ENCODE results near the gene LSS.

LSS gene

GRCh38 chr21:46247699-46248421 lies 19.3 kb upstream of the LSS start:
- Histone ChIP-seq H3K9me2 (replicated peaks; ENCODE audit: low read depth, low read length) (no peaks in the 10 kb centered on the region), H3K79me2 (ENCODE audit: insufficient read depth, low read length) (no peaks in the 10 kb centered on the region), H3K9ac (ENCODE audit: low read depth, low read length, poor library complexity, severe bottlenecking) (no peak overlapping the region), H3K9me3 (ENCODE audit: insufficient read depth, low read depth, low read length) (no peaks in the 10 kb centered on the region), H3K4me1 (ENCODE audit: insufficient read depth, low read length, poor library complexity, severe bottlenecking) (peaks cover 19% of the 10 kb centered on the region), H4K20me1 (ENCODE audit: insufficient read depth, low read length, poor library complexity, severe bottlenecking) (no peaks in the 10 kb centered on the region), H3K4me3 (ENCODE audit: low read length, poor library complexity, severe bottlenecking) (no peak overlapping the region), H2AFZ (ENCODE audit: low read length) (no peak overlapping the region), H3F3A (ENCODE audit: low read depth) (no peaks in the 10 kb centered on the region), H3K27me3 (ENCODE audit: insufficient read depth, low read length, poor library complexity, severe bottlenecking) (no peaks in the 10 kb centered on the region), H3K36me3 (ENCODE audit: insufficient read depth, low read length) (peaks cover 88% of the 10 kb centered on the region; the same call in 1 of the 2 replicates), H3K4me2 (ENCODE audit: low read depth, low read length, poor library complexity, severe bottlenecking) (no peak overlapping the region)
- TF ChIP-seq EZH2phosphoT487 (IDR thresholded peaks at IDR 0.05; ENCODE audit: borderline replicate concordance), result no peak
- TF ChIP-seq CTCF (conservative IDR thresholded peaks at IDR 0.05; ENCODE audit: low read length), result no peak

GRCh38 chr21:46246345-46246744 lies 17.8 kb upstream of the LSS start:
- H3F3A ChIP-seq (ENCODE audit: low read depth), result no peaks in the 10 kb centered on the region
- TF ChIP-seq CTCF (conservative IDR thresholded peaks at IDR 0.05; ENCODE audit: low read length) (no peak; the same call in 1 of the 2 replicates), EZH2phosphoT487 (IDR thresholded peaks at IDR 0.05; ENCODE audit: borderline replicate concordance) (no peak)
- H3K36me3 ChIP-seq (ENCODE audit: insufficient read depth, low read length), result peaks cover 88% of the 10 kb centered on the region; the same call in 1 of the 2 replicates
- no peak overlapping the region for H3K4me3 ChIP-seq (ENCODE audit: low read length, poor library complexity, severe bottlenecking)
- H3K9me2 ChIP-seq (replicated peaks; ENCODE audit: low read depth, low read length), result no peaks in the 10 kb centered on the region
- H3K9me3 ChIP-seq (ENCODE audit: insufficient read depth, low read depth, low read length), result no peaks in the 10 kb centered on the region
- H3K79me2 ChIP-seq (ENCODE audit: insufficient read depth, low read length), result no peaks in the 10 kb centered on the region
- H4K20me1 ChIP-seq (ENCODE audit: insufficient read depth, low read length, poor library complexity, severe bottlenecking), result no peaks in the 10 kb centered on the region
- no peaks in the 10 kb centered on the region for H3K27me3 ChIP-seq (ENCODE audit: insufficient read depth, low read length, poor library complexity, severe bottlenecking)
- no peak overlapping the region for H2AFZ ChIP-seq (ENCODE audit: low read length)
- H3K9ac ChIP-seq (ENCODE audit: low read depth, low read length, poor library complexity, severe bottlenecking), result no peak overlapping the region
- no peak overlapping the region for H3K4me2 ChIP-seq (ENCODE audit: low read depth, low read length, poor library complexity, severe bottlenecking)
- H3K4me1 ChIP-seq (ENCODE audit: insufficient read depth, low read length, poor library complexity, severe bottlenecking), result peaks cover 16% of the 10 kb centered on the region

GRCh38 chr21:46245213-46245915 lies 16.8 kb upstream of the LSS start:
- no peaks in the 10 kb centered on the region for H3F3A ChIP-seq (ENCODE audit: low read depth)
- no peaks in the 10 kb centered on the region for H3K27me3 ChIP-seq (ENCODE audit: insufficient read depth, low read length, poor library complexity, severe bottlenecking)
- no peak overlapping the region for H3K4me2 ChIP-seq (ENCODE audit: low read depth, low read length, poor library complexity, severe bottlenecking)
- H3K79me2 ChIP-seq (ENCODE audit: insufficient read depth, low read length), result no peaks in the 10 kb centered on the region
- H3K9me2 ChIP-seq (replicated peaks; ENCODE audit: low read depth, low read length), result no peaks in the 10 kb centered on the region
- H3K36me3 ChIP-seq (ENCODE audit: insufficient read depth, low read length), result peaks cover 85% of the 10 kb centered on the region; the same call in 1 of the 2 replicates
- H3K9me3 ChIP-seq (ENCODE audit: insufficient read depth, low read depth, low read length), result no peaks in the 10 kb centered on the region
- H3K9ac ChIP-seq (ENCODE audit: low read depth, low read length, poor library complexity, severe bottlenecking), result no peak overlapping the region
- H4K20me1 ChIP-seq (ENCODE audit: insufficient read depth, low read length, poor library complexity, severe bottlenecking), result no peaks in the 10 kb centered on the region
- H3K4me3 ChIP-seq (ENCODE audit: low read length, poor library complexity, severe bottlenecking), result no peak overlapping the region
- TF ChIP-seq CTCF (conservative IDR thresholded peaks at IDR 0.05; ENCODE audit: low read length) (no peak; the same call in 1 of the 2 replicates), EZH2phosphoT487 (IDR thresholded peaks at IDR 0.05; ENCODE audit: borderline replicate concordance) (no peak)
- no peak overlapping the region for H2AFZ ChIP-seq (ENCODE audit: low read length)
- H3K4me1 ChIP-seq (ENCODE audit: insufficient read depth, low read length, poor library complexity, severe bottlenecking), result peaks cover 12% of the 10 kb centered on the region
